Heart left ventricle (tissue), 13 donors: ENCODE measurements around the gene SLC39A11.

Source experiments
- POLR2A ChIP-seq, 2 donors: fragments of 450-650 bp; IDR thresholded peaks; one replicate each; pipeline ENCODE4 v1.6.1; 2017; ENCODE audit warnings: antibody characterized with exemption in 2 of 2, mild to moderate bottlenecking in 2 of 2, moderate library complexity in 2 of 2
- TF ChIP-seq, protein P1 (sequence below), 12 donors: fragments of 200-600 bp; sonication (generic) in 4 of 12; IDR thresholded peaks; one replicate each; pipeline versions ENCODE4 v1.5.0 to v1.8.0; 2018 to 2022; ENCODE audit warnings: antibody characterized with exemption in 12 of 12, mild to moderate bottlenecking in 5 of 12
- donor health status: ischemic (EF 13 %, LVEDD 7.1; RV severe dilation, severe dysfunction).
- donor health status: DM: no; HTN: yes; CAD: no.
- donor health status: DM: no; HTN: no; CAD: no.
- donor health status: ischemic (EF 25% LVEDD 6.9; RV normal size, moderate dysfunction).
- donor health status: ischemic (EF 25% LVEDD 5.7; RV mildly dilated, moderate dysfunction).
- donor health status: ischemic (EF 35%, LVEDD 5.7; RV mildly dilated, moderate dysfunction).
- donor health status: nonischemic (EF 11% LVEDD 7.7; RV severe dilation, severe dysfunction).
- donor health status: DM: yes; HTN: yes; CAD: no.
- donor health status: PGD.
- donor health status: ischemic (EF 29% LVEDD 5.4; RV normal size, mild dysfunction).
- donor health status: nonischemic (EF 23%, LVEDD 6.1; RV moderate dilation, normal function).

DNA sequence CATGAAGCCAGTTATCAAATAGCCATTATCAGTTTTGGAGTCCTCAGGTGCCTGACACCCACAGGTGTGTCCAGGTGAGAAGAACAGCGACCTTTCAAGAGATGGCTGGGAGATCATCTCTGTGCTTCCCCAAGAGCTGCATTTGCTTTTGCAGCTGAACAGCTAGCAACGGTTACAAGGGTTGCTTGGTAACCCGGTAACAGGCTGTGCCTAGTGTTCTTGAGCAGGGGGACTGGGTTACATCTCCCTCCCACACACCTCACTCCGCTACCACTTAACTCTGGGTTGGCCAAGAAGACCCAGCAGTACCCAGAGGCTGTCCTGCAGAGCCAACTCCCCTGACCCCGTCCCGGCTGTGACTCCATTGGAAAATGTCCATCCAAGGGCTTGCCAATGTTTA lies 147.0 kb downstream of the SLC39A11 start:
- TF ChIP-seq, protein P1, sequence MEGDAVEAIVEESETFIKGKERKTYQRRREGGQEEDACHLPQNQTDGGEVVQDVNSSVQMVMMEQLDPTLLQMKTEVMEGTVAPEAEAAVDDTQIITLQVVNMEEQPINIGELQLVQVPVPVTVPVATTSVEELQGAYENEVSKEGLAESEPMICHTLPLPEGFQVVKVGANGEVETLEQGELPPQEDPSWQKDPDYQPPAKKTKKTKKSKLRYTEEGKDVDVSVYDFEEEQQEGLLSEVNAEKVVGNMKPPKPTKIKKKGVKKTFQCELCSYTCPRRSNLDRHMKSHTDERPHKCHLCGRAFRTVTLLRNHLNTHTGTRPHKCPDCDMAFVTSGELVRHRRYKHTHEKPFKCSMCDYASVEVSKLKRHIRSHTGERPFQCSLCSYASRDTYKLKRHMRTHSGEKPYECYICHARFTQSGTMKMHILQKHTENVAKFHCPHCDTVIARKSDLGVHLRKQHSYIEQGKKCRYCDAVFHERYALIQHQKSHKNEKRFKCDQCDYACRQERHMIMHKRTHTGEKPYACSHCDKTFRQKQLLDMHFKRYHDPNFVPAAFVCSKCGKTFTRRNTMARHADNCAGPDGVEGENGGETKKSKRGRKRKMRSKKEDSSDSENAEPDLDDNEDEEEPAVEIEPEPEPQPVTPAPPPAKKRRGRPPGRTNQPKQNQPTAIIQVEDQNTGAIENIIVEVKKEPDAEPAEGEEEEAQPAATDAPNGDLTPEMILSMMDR (IDR thresholded peaks at IDR 0.05) = no peak
- TF ChIP-seq POLR2A (IDR thresholded peaks at IDR 0.05) = no peak
